Measurements from ENCODE around the gene AGGF1.
"Not testable (repeated sequence)": the region's sequence is repeated elsewhere in the genome, so short reads cannot be mapped to it uniquely, and the experiment has no call there.

AGGF1 gene, protein sequence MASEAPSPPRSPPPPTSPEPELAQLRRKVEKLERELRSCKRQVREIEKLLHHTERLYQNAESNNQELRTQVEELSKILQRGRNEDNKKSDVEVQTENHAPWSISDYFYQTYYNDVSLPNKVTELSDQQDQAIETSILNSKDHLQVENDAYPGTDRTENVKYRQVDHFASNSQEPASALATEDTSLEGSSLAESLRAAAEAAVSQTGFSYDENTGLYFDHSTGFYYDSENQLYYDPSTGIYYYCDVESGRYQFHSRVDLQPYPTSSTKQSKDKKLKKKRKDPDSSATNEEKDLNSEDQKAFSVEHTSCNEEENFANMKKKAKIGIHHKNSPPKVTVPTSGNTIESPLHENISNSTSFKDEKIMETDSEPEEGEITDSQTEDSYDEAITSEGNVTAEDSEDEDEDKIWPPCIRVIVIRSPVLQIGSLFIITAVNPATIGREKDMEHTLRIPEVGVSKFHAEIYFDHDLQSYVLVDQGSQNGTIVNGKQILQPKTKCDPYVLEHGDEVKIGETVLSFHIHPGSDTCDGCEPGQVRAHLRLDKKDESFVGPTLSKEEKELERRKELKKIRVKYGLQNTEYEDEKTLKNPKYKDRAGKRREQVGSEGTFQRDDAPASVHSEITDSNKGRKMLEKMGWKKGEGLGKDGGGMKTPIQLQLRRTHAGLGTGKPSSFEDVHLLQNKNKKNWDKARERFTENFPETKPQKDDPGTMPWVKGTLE

DNA sequence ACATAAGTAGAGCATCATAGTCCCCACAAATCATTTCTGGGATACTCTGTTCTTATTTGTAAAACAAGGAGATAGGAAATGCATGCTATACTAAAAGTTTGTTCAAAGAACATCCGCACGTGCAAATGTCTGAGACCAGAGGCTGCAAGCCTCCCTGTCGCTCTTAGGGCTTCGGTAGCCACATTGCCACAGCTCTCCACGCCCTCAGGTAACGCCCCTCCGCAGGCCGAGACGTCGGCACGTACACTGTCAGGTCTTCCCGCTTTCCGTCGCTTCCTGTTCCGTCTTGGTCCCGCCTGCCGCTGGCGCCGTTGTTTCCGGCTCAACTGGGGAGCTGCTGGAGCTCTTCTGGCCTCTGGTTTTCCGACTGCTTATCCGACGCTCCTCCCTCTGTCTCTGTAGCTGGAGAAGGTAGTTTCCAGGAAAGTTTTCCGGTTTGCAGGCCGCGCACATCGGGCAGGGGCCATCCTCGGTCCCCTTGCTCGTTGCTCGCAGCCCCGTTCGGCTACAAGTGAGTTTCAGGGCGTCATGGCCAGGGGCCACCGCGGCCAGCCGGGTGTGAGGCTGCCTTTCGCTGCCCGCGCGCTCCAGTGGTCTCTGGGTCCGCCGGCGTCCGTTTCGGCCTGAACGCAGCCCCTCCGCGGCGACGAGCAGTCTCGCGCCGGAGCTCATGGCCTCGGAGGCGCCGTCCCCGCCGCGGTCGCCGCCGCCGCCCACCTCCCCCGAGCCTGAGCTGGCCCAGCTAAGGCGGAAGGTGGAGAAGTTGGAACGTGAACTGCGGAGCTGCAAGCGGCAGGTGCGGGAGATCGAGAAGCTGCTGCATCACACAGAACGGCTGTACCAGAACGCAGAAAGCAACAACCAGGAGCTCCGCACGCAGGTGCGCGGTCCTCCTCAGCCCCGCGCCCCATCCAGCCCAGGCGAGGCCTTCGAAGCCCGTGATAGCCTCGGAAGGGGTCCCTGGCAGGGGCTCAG, at the start of gene AGGF1:
Gene AGGF1 (plus strand): TSS at position 308 of the 975 bp plus-strand sequence. CDS start 363 bp downstream, at position 671.
- no peak for FAIRE-seq

DNA sequence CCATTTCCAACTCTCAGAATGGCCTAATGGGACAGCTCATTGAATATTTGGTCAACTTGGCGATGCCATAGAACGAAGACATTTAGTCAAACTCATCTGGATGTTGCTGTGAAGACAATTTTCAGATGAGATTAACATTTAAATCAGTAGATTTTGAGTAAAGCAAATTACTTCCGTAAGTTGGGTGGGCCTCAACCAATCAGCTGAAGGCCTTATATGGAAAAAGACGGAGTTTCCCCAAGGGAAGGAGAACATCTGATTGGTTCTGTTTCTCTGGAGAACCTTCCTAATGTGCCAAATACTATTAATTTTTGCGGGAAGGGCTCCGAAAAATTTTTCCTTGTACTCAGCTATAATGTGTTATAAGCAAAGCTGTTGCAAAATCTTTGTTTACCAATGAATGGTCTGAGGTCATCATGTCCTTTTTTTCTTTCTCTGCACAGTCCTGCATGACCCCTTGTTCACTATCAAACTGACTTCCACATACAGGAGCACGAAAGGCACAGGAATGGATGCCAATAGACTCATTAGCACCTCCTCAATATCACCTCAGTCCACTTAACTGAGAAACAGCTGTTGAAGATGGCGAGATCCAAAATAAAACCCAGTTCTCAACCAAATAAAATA, 49.6 kb upstream of the AGGF1 start:
- no peak for FAIRE-seq

GRCh38 chr5:76982450-76982849, 47.8 kb upstream of the AGGF1 start:
- no peak for FAIRE-seq

DNA sequence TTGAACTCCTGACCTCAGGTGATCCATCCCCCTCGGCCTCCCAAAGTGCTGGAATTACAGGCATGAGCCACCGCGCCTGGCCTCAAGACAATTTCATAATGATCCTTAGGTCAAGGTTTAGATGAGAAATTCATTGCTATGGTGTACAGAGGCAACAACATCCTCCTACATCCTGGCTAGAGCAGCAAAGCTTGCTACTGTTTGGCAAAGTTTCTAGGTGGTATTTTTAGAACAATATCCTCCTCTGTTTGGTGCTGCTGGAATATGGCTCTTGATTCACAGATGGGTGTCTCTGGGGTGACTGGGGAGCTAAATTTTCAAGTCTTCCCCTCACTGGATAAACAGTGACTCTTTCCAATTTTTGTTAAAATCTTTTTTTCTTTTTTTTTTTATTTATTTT, 46.7 kb upstream of the AGGF1 start:
- no peak for FAIRE-seq

DNA sequence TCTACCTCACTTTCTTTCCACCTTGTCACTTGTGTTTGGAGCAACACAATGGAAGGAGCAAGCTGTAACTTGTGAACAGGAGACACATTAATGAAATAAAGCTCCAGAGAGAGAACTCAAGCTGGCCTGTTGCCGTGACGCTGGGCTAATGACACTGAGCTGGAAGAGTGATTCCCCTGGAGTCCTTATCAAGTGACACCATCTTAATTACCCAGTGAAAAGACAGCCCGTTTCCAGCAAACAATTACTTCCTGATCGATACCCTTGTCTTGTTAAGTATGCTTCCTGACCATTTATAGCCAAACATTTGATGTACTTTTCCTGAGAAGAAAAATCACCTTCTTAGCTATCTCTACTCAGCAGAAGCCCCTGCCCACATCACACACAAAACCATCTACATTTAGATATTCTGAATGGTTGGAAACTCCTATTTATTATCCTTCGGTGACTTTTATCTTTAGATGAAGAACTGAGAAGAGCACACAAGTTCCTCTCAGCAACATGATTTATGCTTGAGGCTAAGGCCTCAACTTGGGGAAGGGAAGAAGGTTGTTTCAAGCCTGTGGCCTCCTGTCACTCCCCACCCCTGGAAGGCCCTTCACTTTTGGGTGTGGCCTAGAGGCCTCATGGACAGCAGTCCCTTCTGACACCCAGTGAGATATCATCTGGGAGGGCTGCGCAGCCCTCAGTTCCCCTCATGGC, 43.2 kb upstream of the AGGF1 start:
- FAIRE-seq = no peak

- no peak for FAIRE-seq
Measured at GRCh38 chr5:76990899-76991459, 39.2 kb upstream of the AGGF1 start.

- not testable (repeated sequence) for FAIRE-seq
Measured at GRCh38 chr5:76993436-76993835, 36.8 kb upstream of the AGGF1 start.

DNA sequence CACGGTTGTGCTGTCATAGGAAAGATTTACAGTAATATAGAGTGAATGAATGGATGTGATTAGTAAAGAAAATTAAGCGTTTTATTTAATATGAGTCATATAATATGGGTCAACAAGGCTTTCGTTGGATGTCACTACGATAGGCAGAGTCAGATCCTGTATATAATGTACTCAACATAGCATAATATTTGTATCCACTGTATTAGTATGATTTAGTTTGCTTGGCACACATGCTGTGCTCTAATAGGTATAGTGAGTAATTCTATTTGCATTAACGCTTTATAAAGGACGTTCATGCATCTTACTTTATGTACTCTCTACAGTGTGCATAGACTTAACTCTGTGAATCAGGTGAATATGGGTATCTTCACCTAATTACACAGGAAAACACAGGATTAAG, 35.9 kb upstream of the AGGF1 start:
- no peak for FAIRE-seq

GRCh38 chr5:76998251-76998650, 32.0 kb upstream of the AGGF1 start:
- FAIRE-seq = not testable (repeated sequence)

DNA sequence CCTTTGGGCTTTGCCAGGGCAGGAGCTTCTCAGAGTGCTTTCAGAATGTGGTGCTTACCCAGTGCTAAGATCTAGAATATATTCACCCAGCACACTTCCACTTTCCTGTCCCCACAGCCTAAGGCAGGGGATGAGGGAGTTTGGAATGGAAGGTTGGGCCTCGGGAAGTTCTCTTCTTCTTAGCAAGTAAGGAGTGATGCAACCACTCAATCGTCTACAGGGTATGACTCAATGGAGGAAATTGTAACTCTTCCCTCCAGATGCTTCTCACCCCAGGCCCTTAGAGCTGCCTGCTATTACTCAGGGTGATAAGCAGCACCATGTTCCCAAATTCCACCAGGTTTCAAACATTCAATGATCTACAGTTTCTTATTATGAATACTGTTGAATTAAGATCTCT, 30.8 kb upstream of the AGGF1 start:
- no peak for FAIRE-seq

- no peak for FAIRE-seq
Measured at GRCh38 chr5:77003246-77003645, 27.0 kb upstream of the AGGF1 start.

- FAIRE-seq = no peak
Measured at GRCh38 chr5:77006124-77006523, 24.1 kb upstream of the AGGF1 start.

GRCh38 chr5:77008413-77008812, 21.8 kb upstream of the AGGF1 start:
- FAIRE-seq = no peak

DNA sequence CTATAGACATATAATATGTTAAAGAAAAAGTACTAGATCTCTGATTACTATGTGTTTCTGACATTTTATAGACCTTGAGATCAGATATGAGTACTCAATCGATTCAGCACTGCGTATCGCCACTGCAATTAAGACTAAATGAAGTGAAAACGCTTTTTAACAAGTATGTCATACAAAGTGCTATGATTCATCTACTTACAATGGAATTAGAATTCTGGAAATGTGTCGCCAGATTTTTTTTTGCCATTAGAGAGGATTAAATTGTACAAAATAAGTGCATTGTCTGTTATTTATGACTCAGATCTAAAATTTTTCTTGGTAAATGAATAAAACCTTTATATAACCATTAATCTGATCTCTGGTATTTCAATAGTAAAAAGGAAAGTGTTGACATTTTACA, 20.0 kb upstream of the AGGF1 start:
- no peak for FAIRE-seq

- FAIRE-seq = no peak
Measured at GRCh38 chr5:77011498-77011897, 18.7 kb upstream of the AGGF1 start.

DNA sequence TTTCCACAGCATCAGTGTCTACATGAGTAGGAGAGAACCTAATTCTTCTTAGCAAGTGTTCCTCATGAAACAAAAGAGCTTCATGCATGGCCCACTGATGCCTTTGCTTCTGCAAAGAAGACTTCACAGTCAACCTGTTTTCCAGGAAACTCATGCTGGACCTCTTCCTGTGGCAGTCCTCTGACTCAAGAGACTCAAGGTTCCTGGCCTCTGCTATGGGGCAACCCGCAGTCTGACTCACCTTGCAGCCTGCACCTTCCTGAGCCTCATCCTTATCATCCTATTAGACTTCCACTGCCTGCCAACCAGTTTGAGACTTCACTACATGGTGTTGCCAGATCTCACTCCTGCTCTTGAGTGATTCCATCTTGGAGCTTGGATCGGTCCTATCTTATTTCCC, 17.6 kb upstream of the AGGF1 start:
- FAIRE-seq = no peak

DNA sequence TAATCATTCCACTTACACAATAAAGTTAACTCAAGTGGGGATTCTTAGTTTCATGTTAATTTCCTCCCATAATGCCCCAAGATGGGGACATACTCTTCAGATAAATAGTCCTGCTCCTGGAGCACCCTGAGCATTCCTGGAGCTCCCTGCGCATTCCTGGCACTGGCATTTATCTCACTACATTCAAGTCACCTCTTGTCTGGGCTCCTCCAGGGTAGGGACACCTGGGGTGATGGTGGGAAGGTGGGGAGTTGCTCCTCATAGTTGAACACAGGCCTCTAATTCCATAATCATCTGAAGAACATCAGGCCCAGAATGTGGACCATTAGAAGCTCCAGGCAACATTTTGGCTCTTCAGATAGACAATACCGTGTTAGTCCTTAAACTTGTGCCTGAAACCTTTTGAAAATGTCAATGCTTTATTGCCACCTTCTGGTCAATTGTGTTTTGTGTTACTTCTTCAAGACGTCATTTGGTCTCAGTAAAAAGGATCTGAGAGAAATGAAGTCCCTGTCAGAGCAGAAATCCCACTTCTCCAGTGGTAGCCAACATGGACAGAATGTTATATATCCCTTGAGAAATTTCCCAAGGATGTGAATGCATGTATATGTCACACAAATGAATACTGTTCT, 14.2 kb upstream of the AGGF1 start:
- FAIRE-seq = peak; percentile 90

DNA sequence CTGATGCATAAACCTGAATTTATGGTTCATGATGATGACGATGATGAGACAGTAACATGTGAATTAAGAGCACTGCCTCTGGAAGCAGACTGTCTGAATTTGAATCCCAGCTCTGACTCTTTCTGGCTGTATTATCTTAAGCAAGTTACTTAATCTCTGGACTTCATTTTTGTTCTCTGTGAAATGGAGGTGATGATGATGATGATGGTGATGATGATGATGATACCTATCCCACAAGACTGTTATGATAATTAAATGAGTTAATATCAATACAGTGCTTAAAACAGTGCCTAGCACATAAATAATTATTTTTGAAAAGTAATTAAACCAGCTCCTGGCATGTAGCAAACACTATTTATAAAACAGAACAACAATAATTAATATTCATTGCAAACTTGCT, 13.2 kb upstream of the AGGF1 start:
- no peak for FAIRE-seq

- FAIRE-seq = no peak
Measured at GRCh38 chr5:77017668-77018067, 12.5 kb upstream of the AGGF1 start.

DNA sequence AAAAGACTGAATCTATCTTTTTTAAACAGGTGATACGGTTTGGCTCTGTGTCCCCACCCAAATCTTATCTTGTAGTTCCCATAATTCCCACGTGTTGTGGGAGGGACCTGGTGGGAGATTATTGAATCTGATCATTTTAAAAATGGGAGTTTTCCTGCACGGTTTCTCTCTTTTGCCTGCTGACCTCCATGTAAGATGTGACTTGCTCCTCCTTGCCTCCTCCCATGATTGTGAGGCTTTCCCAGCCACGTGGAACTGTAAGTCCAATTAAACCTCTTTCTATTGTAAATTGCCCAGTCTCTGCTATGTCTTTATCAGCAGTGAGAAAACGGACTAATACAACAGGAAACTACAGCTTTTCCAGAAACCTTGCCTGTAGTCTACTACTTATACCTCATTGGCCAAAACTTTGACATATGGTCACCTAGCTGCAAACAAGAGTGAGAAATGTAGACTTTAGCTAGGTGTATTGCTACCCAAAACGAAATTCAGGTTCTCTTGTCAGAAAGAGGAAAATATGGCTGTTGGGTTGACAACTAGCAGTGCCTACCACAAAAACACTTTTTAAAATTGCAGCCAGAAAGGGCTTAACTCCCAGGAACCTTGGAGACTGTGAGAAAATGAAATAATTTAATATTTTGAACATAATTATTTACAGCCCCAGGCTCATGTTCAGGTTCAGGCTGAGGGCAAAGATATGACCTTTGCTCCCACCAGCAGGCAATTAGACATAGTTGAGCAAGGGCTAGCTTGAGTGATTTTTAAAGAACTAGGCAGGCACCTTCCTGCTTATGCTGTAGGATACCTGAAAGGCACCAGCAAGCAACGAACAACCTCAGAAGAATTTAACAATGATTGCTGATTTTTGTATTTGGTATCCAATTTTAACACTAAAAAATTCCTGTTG, 7.4 kb upstream of the AGGF1 start:
- no peak for FAIRE-seq
